Measurements from ENCODE around the gene PRR13. TPM values are rescaled to one million over a fixed set of nuclear protein-coding genes. Genes with fewer than 3 reads are reported as not detected.

PRR13 gene
- total and polyA plus RNA-seq, 2 of the 8 experiments (the other 6 are each of a cell fraction or from before 2014, with no cell fraction given): 82.9 to 185 TPM

DNA sequence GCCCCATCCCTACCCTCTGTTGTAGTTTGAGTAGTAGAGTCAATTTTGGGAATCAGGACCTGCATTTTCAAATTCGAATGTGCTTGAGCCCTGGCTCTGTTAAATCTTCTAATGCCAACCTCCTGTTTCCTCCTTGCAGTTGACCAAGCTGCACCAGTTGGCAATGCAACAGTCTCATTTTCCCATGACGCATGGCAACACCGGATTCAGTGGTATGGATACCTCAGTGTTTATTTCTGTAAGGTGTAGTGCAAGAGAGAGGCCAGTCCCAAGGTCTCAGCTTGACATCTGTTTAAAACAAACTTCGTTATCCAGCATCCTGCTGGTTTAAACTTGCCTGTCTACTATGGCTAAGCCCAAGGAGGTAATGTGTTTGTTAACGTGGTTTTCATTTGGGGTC, 25.5 kb downstream of the PRR13 start:
- Histone ChIP-seq H4K8ac (ENCODE audit: extremely low read depth, insufficient read depth, low read length) (no peak overlapping the region), H4K91ac (replicated peaks; ENCODE audit: insufficient read length, low read length) (no peak overlapping the region), H3K4me3 (ENCODE audit: extremely low read depth in 1 of 4, insufficient read depth in 2 of 4, low read depth in 3 of 4, low read length in 4 of 4) (no peak overlapping the region), H3K23ac (ENCODE audit: insufficient read length) (no peak overlapping the region), H3K18ac (ENCODE audit: extremely low read depth, low read length) (no peak overlapping the region), H3K79me1 (ENCODE audit: low read depth, low read length) (peaks cover 7% of the 10 kb centered on the region), H3K4ac (replicated peaks; ENCODE audit: insufficient read length, low read depth, low read length) (no peak overlapping the region), H3K14ac (ENCODE audit: insufficient read length) (no peak overlapping the region), H2AFZ (ENCODE audit: low read length) (no peak overlapping the region), H2AK5ac (ENCODE audit: low read depth, low read length) (no peak overlapping the region), H3K56ac (replicated peaks; ENCODE audit: insufficient read length, low read depth, low read length) (no peak overlapping the region), H3K27me3 (replicated peaks in 1 of 4; ENCODE audit: control insufficient read depth in 3 of 4, extremely low read depth in 1 of 4, insufficient read depth in 3 of 4, low read length in 3 of 4) (no peaks in the 10 kb centered on the region), H2BK15ac (ENCODE audit: low read length) (no peak overlapping the region), H4K5ac (ENCODE audit: insufficient read length, low read depth, low read length) (no peak overlapping the region), H3K4me1 (replicated peaks in 1 of 4; ENCODE audit: control insufficient read depth in 3 of 4, insufficient read depth in 4 of 4, low read length in 3 of 4) (peaks cover 0 to 5% (median 0%) of the 10 kb centered on the region in 4 experiments; a peak in 2 of 7 replicates), H2BK20ac (ENCODE audit: low read length) (no peak overlapping the region), H3K9me3 (ENCODE audit: insufficient read depth in 2 of 2, low read depth in 1 of 2, low read length in 1 of 2) (no peaks in the 10 kb centered on the region), H2BK12ac (ENCODE audit: low read depth, low read length) (no peak overlapping the region), H4K20me1 (replicated peaks in 1 of 2; ENCODE audit: control insufficient read depth in 1 of 2, insufficient read depth in 2 of 2, low read length in 2 of 2) (peaks cover 39 to 43% of the 10 kb centered on the region in 2 experiments), H3K23me2 (ENCODE audit: low read depth, low read length) (no peaks in the 10 kb centered on the region; the same call in 1 of the 2 replicates), H3K9ac (replicated peaks in 1 of 4; ENCODE audit: extremely low read depth in 1 of 4, low read depth in 3 of 4, low read length in 3 of 4) (no peak overlapping the region), H3K79me2 (ENCODE audit: control insufficient read depth in 1 of 2, insufficient read depth in 2 of 2, low read length in 2 of 2) (peaks cover 0 to 64% of the 10 kb centered on the region in 2 experiments; a peak in 2 of 4 replicates), H2BK120ac (replicated peaks; ENCODE audit: low read depth, low read length) (no peak overlapping the region), H3K27ac (ENCODE audit: low read depth, low read length) (no peak overlapping the region), H2BK5ac (ENCODE audit: low read depth, low read length) (no peak overlapping the region; the same call in 1 of the 2 replicates), H3K36me3 (ENCODE audit: control insufficient read depth in 2 of 4, insufficient read depth in 4 of 4, low read length in 3 of 4) (peaks cover 88 to 100% (median 94%) of the 10 kb centered on the region in 4 experiments), H3K4me2 (ENCODE audit: insufficient read depth in 1 of 2, low read depth in 2 of 2, low read length in 2 of 2) (no peak overlapping the region)
- no peak for DNase-seq (ENCODE audit: low read depth in 1 of 2, low spot score in 2 of 2)
- ChIA-PET CTCF (ENCODE audit: partially characterized antibody) (interaction anchor here (0.8 to 2.0 kb wide), 4 partner anchors 9 to 35 kb away, joined by 3 to 6 read pairs (median 4); no protein-coding TSS in a partner anchor), POLR2A (ENCODE audit: partially characterized antibody) (interaction anchor here (0.8 to 67.0 kb wide), 4 partner anchors 1 to 131 kb away, joined by 3 to 3397 read pairs (median 1700); partner anchors contain the start of genes MAP3K12, NPFF, PCBP2 and PRR13)
- 88% methylated on average over 5 of the region's 5 CpGs; no CpG with 5 or more reads in 1 of the 2 experiments for WGBS, 2 experiments (ENCODE audit: extremely low coverage in 1 of 2, insufficient coverage in 1 of 2, insufficient read length in 1 of 2, insufficient replicate concordance in 2 of 2, low coverage in 1 of 2, low lambda C conversion rate in 2 of 2, missing lambda C conversion rate in 1 of 2)
- no peak for FAIRE-seq
